ENCODE measurements around the gene ADCY2.

Gene ADCY2

DNA sequence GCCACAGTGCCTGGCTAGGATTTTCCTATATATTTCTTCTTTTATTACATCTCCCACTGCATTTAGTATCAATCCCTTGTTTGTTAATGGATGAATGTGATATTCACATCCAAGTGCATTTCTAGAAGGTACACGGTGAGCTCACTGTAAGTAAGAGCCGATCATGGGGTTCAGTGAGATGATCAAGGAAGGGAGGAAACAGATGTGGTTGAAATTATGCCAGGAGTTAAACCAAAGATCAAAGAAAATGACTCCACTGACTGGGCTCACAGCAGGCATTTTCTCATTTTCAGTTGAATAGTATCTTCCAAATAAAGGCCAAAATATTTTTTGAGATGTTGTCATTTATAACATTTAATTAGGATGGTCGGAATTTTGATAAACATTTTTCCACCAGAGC lies 357.2 kb downstream of the ADCY2 start:
- no peak for DNase-seq

DNA sequence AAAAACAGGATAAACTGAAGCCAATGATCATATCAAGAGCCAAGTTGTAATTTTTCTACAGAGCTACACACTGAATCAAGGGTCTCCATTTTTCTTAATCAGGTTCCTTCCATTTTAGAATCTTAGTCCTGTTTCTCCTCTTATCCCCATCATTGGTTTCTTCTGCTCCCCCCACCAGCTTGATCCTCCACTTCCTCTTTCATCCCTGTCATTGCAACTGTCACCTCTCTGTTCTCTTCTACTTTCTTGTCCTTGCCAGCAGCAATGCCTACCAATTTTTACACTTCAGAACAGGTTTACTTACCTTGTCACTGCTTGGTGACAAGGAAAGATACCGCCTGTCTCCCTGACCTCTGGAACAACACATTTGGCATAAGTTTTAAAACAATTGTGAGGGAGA lies 357.7 kb downstream of the ADCY2 start:
- no peak for DNase-seq

DNA sequence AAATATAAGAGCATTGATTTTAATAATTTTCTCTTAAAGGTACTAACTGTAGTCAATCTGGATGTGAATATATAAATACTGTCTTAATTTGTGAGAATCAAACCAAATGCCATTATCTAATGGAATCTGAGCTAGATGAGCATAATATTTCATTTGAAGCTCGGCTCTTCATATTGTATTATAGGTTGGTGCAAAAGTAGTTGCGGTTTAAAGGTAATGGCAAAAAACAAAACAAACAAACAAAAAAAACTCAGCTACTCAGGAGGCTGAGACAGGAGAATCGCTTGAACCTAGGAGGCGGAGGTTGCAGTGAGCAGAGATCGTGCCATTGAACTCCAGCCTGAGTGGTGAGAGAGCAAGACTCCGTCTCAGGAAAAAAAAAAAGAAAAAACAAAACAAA lies 358.6 kb downstream of the ADCY2 start:
- no peak for DNase-seq

DNA sequence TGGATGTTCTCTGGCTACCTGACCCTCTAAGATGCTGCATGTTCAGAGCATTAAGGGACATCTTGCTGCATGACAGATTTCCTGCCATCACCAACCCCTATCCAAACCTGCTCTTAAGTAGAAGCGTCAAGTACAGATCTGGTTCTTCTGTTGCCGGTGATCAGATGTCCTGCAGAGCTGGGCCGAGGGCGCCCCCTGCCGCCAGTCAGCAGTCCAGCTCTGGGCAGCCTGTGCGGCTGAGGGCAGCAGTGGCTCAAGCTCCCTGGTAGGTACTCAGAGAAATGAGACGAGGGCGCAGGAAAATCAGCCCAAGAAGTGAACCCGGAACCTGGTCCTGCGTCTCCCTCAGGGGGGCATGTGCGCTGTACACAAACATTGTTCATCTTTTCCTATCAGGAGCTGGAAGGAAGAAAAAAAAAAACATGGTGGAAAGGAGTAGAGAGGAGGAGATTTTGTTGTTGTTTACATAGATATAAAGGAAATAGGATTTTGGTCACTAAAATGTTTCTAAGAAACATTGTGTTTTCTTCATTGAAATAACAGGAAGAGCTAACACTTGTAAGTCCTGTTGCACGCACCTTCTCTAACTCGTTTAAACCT lies 359.2 kb downstream of the ADCY2 start:
- peak; percentile 71 for DNase-seq

- DNase-seq = no peak
These were observed 360.0 kb downstream of the ADCY2 start for GRCh38 chr5:7755958-7756357.

DNA sequence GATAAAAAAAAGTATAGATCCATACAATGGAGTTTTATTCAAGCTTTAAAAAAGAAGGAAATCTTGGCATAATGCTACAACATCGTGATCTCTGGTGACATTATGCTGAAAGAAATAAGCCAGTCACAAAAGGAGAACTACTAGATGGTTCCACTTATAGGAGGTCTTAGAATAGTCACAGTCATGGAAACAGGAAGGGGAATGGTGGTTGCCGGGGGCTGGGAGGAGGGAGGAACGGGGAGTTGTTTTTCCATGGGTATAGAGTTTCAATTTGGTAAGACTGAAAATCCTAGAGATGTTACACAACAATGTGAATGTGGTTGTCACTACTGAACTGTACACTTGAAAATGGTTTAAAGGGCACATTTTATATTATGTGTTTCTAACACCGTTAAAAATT lies 360.5 kb downstream of the ADCY2 start:
- no peak for DNase-seq

GRCh38 chr5:7759257-7759871 lies 363.4 kb downstream of the ADCY2 start:
- no peak for DNase-seq

GRCh38 chr5:7759951-7760580 lies 364.1 kb downstream of the ADCY2 start:
- no peak for DNase-seq

GRCh38 chr5:7762267-7762666 lies 366.3 kb downstream of the ADCY2 start:
- no peak for DNase-seq

GRCh38 chr5:7763621-7764072 lies 367.7 kb downstream of the ADCY2 start:
- no peak for DNase-seq

DNA sequence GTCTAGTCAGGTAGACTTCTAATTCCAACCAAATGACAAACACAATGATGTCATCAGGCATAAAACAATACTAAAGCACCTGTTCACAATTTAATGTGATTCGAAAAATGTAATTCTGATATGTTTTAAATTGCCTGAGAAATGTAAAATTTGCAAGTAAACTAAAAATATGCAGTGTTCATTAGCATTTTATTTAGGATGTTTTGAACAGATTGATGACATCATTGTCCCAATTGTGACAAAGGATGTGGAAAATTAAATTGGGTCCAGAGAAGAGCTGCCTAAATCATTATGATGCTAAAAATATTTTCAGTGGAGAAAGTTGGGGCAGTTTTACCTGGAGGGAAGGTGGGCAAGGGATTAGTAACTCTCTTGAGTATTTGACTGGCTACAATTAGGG lies 368.5 kb downstream of the ADCY2 start:
- no peak for DNase-seq

GRCh38 chr5:7770436-7770835 lies 374.5 kb downstream of the ADCY2 start:
- DNase-seq = no peak

DNA sequence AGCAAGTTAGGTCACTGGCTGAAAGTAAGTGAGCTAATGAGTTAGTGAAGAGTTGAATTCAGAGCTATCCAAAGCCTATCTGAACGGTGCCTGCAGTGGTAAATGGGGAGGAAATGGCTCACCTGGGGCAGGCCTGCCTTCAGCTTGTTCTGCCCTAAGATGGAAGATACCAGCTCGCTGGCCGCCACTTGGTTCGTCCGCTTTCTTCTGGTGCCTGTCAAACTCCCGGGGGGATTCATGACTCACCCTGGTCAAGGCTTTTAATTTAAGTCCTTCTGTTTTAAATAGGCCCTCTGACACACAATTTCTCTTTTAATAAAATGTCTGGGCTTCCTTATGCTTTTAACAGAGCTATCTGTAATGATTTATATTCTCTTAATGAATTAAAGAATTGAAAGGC lies 376.2 kb downstream of the ADCY2 start:
- no peak for DNase-seq

- DNase-seq = no peak
These were observed 377.2 kb downstream of the ADCY2 start for GRCh38 chr5:7773178-7773577.

DNA sequence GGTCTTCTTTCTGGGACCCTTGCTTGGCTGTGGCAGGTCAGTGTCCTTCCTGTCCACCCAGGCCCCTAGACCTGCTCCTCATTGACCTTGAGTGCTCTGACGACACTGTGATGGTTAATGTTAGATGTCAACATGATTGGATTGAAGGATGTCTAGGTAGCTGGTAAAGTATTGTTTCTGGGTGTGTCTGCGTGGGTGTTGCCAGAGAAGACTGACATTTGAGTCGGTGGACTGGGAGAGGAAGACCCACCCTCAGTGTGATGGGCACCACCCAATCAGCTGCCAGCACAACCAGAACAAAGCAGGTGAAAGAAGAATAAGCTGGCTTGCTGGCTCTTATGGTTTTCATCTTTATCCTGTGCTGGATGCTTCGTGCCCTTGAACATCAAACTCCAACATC lies 380.5 kb downstream of the ADCY2 start:
- DNase-seq = no peak

GRCh38 chr5:7779019-7780005 lies 383.4 kb downstream of the ADCY2 start:
- no peak for DNase-seq

DNA sequence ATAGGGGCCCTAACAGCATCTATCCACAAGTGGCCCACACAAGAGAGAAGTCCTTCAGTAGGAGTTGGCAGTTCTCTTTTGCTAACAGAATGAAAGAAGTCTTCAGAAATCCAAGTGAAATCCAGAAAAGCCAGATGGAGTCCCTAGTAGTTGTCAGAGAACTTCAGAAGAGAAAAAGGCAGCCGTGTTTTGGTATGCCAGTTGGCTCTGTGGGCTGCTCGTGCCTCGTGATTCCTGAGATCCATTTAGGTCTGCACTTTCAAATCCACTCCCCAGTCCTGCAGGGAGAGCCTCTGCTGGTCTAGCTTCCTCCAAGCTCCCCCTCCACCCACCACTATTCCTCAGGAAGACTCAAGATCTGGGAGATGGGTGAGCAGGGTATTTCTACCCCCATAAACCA lies 386.0 kb downstream of the ADCY2 start:
- no peak for DNase-seq

GRCh38 chr5:7784683-7785380 lies 388.9 kb downstream of the ADCY2 start:
- DNase-seq = no peak

GRCh38 chr5:7787770-7788169 lies 391.8 kb downstream of the ADCY2 start:
- no peak for DNase-seq

- DNase-seq = no peak
These were observed 393.6 kb downstream of the ADCY2 start for GRCh38 chr5:7789567-7789966.

DNA sequence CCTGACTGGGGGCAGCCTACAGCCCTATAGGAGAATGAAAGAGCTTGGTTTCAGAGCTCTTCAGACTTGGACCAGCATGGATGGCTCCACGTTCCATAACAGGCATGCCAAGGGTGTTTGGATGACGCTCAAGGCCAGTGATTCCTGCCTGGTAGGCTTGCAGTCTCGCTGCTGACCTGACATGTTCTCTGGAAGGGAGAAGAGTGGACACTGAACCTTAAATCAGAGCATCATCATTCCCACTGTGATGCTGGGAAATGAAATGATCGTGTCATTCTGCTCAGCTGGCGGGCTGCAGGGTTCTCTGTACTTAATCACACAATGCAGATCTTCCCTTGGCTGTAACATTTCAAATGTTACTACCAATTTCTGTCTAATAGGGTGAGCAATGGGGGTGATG lies 398.0 kb downstream of the ADCY2 start:
- no peak for DNase-seq

GRCh38 chr5:7794311-7794710 lies 398.4 kb downstream of the ADCY2 start:
- no peak for DNase-seq

- DNase-seq = no peak
These were observed 398.9 kb downstream of the ADCY2 start for GRCh38 chr5:7794823-7795222.
